Measurements from ENCODE around the gene SLC6A17. TPM values are rescaled to one million over a fixed set of nuclear protein-coding genes. Genes with fewer than 3 reads are reported as not detected.

The SLC6A17 gene
- total and polyA plus RNA-seq, 9 of the 15 experiments (the other 6 are each of a cell fraction or from before 2014, with no cell fraction given): not detected

GRCh38 chr1:110114784-110115183, 35.5 kb upstream of the SLC6A17 start (continued):
- TF ChIP-seq PBX2 (CRISPR knock-in tag; IDR thresholded peaks at IDR 0.05; ENCODE audit: low read depth) (no peak), PBX2 (tag; conservative IDR thresholded peaks at IDR 0.05; ENCODE audit: low read depth) (no peak), ID3 (CRISPR knock-in tag; IDR thresholded peaks at IDR 0.05) (no peak), ID3 (tag; IDR thresholded peaks at IDR 0.05) (no peak), MBD1 (CRISPR knock-in tag; IDR thresholded peaks at IDR 0.05) (no peak)

Measured in K562 (cell line).